NCI-H2107 (cell line): ENCODE results near the gene KY.
A peak's percentile ranks its signal among the peaks of the same experiment; 100 is the strongest.

Source experiments
- DNase-seq: peaks from one replicate; lab custom pipeline; 2025; lab: John Stamatoyannopoulos, UW

Gene KY, protein sequence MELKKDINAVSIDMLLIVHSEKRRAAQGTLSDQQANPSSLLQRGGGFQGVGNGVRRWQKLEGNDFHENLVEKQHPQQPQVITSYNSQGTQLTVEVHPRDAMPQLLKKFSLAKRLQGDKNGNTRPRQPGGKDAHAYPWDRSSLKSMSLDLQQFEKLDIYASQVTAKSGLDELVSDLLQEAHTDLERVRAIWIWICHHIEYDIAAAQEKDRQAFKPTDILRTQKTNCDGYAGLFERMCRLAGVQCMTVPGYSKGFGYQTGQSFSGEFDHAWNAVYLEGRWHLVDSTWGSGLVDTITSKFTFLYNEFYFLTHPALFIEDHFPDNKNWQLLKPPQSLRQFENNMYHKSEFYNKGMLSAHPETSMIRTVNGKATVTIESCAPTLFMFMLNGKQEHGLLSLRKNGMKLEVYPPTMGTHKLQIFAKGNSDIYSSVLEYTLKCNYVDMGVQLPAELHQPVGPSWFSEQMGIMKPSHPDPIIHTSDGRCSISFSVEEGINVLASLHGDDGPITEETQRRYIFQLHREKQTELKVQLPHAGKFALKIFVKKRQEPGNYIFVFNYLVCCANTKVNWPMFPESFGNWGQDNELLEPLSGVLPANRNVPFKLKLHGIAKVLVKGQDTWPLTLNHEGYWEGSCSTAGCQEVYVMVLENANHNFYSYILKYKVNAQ

GRCh38 chr3:134650431-134651346, at the start of gene KY:
TSS of gene KY (minus strand) at chr3:134651022. CDS start at chr3:134650960, 62 bp downstream.
- DNase-seq = peak; percentile 14

- DNase-seq = no peak
Observed at GRCh38 chr3:134699721-134700120, 48.9 kb upstream of the KY start.

GRCh38 chr3:134699141-134699711, 48.4 kb upstream of the KY start:
- no peak for DNase-seq

GRCh38 chr3:134697830-134698689, 47.2 kb upstream of the KY start:
- no peak for DNase-seq

- DNase-seq = no peak
Observed at GRCh38 chr3:134696155-134696554, 45.3 kb upstream of the KY start.

DNA sequence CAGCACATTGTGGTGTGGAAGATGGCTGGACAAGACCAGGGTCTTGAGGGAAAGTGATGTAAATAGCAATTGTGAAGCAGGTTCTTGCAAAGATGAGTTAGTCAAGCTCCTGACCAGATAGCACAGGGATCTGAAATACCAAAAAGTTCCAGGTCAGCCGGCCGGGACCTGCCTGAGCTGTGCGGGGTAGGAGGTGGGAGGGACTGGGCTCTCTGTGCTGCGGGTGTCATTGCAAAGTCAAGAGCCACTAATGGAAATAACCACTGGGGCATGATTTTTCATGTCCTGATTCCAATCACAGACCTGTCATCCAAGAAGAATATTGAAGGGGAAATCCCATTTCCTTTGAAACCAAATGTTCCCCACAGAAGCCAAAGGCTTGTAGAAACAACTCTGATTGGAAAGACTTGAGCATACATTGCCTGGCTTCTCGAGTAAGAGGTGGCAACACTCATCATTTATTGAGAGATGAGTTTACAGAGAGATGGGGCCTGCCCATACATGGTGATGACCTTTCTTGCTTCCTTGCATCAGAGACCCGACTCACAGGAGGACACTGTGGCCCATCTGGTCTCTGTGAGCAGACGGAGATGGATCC, 44.2 kb upstream of the KY start:
- DNase-seq = no peak

- no peak for DNase-seq
Observed at GRCh38 chr3:134694466-134694865, 43.6 kb upstream of the KY start.

GRCh38 chr3:134693804-134694203, 43.0 kb upstream of the KY start:
- DNase-seq = no peak

GRCh38 chr3:134693226-134693625, 42.4 kb upstream of the KY start:
- no peak for DNase-seq

DNA sequence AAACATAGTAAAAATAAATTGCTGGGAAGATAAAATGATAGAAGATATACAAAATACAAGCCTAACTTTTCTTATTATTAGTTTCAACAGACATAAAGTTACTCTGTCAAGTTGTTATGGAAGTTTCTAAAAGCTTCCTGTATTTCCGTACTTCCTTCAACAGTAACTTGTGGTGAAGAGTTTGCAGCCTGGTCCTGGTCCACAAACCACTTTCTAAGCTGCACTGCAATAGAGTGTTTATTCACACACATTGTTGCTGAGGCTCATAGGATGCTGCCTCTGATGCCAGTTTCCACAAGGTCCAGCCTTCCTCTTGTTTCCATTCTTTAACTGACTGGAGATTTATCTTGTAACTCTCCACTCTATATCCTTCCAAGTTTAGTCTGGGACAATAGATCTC, 39.4 kb upstream of the KY start:
- no peak for DNase-seq

- no peak for DNase-seq
Observed at GRCh38 chr3:134687642-134688041, 36.8 kb upstream of the KY start.

DNA sequence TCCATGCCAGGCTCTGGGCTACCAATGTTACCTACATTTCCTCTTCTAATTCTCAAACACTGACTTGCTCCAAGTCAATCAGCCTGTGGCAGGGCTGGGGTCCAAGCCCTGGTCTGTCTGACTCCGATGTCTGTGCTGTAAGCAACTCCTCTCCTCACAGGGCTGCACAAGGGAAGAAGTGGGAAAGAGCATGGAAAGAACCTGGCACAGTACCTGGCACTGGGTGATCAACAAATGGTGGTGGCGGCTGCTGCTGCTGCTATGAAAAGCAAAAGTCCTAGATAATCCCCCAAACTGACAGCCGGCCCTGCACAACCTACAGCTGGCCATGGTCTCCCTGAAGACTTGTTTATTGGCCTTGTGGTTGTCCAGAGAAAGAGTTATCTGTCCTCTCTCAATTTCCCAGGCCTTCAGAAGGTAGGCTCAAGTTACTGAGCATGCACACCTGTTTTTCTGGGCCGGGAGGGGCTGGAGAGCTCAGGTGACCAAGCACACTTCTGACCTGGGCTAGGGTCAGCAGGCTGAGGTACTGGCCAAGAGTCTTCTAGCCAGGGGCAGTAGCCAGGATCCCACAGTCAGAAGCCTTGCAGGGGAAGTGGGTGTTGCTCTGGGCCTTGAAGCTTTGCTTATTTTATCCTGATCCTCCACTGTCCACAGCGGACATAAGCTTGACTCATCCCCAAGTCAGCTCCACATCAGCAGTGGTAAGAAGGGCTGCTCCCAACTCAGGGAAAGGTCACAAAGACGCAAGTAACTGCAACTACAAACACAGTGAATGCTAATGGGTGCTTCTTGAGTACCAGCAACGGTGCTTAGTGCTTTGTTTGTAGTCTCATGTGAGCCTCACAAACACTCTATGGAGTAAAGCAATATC, 35.3 kb upstream of the KY start:
- DNase-seq = no peak

DNA sequence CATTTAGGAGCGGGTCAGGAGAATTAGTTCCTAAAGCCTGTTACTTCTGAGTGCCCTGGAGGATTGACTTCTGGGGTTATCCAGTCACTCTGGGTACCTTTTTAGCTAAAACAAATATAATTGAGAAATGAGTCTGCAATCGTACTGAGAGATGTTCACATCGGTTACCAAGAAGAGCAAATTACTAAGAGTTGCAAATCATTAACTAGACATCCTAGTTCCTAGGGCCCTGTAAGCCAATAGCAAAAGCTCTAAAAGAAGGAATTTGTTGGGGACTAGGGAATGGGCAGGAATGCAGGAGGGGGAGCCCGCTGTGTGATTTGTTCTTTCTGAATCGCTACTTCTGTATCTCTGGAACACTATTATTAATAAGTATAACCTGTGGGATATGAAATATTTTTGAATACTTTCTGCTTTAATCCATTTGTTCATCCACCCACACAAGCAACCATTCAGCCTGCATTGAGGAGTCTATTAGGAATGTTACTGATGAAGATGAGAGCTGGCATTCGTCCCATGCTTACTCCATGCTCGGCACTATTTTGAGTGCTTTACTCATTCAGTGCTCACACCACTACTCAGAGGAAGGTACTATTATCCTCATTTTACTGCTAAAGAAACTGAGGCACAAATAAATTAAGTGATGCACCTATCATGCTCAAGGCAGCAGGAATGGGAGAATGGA, 31.5 kb upstream of the KY start:
- no peak for DNase-seq

DNA sequence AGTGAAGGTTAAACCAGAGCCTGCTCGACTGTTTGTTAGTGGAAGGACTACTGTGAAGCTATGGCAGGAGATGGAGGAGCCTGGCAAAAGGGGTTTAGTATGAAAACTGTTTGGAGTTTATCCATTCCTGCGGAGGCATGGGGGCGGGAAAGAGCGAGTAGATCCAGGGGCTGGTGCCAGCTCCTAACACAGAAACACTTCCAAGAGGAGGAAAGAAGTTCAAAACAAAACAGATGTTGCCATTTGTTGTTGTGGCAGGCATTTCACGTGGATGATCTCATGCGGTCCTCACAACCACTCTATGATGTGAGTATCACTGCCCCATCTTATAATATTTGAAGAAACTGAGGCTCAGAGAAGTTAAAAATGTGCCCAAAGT, 30.7 kb upstream of the KY start:
- no peak for DNase-seq

DNA sequence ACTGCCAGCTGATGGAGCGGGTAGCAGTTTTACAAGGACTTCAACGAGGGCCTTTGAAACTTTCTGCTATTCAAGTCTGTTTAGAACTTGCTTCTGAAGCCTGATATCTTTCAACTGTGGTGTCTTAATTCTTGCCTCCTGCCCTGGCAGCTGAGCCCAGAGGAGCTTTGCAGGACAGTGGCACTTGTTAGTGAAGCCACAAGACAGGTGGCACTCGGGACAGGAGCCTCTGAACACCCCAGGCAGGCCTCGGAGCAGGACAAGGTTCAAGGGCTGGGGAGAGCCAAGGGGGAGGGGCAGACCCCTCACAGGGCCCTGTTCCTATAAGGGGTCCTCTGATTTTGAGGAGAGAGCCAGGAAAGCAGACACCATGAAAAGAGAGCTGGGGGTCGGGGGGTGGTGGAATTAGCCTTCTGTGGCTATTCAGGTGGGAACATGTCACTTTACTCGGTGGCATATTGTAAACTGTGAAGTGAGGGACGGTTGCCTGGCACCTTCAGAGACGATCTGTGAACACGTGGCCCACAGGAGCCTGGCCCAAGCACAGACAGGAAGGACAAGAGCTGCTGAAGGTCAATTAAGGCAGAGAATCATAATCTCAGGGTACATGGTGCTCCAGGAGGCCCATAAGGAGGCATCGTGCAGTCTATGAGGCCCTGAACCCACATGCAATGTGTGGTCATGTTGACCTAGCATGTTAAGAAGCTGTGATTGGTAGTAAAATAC, 30.1 kb upstream of the KY start:
- no peak for DNase-seq

- DNase-seq = no peak
Observed at GRCh38 chr3:134677987-134678308, 27.1 kb upstream of the KY start.

DNA sequence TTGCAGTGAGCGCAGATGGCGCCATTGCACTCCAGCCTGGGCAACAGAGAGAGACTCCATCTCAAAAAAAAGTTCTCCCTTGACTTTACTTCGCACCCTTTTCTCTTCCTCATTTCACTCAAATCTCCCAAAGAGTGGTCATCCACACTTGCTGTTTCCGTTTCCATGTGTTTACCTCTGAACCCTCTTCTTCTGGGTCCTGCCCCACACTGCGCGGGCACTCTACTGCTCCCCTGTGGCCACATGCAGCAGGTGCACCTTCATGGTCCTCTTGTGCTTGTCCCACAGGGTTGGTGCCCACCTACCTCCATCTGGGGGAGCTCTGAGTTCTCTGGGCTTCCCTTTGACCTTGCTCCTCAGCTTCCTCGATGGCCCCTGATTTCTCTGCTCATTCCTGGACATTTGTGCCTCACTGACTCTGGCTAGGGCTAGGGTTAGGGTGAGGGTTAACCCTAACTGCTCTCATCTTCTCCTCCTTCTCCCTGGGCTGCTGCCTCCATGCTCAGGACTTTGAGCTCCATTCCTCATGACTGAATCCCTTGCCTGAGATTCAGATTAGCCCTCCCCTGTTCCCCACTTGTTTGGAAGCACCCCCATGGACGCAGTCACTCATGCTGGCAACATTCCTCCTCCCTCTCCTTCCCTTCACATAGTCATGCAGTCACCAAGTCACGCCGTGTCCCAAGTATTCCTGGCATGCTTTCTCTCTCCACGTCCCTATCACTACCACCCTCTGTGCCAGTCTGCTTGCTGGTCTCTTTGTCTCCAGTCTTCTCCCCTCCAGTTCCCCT, 26.6 kb upstream of the KY start:
- DNase-seq = no peak

GRCh38 chr3:134675726-134676256, 25.0 kb upstream of the KY start:
- DNase-seq = no peak
